GM21447 (cell line): ENCODE data around the gene SV2B.
"Not testable (repeated sequence)": the region's sequence is repeated elsewhere in the genome, so short reads cannot be mapped to it uniquely, and the experiment has no call there.

Experiments
- ATAC-seq: cut with Tn5 transposase; IDR thresholded peaks from one replicate; pipeline ENCODE4 v1.9.1; 2021; ENCODE audit not compliant: unreplicated experiment

Gene SV2B

GRCh38 chr15:91099995-91100813 lies at the start of gene SV2B:
Gene SV2B, plus strand, starts transcription at chr15:91100257. Its CDS starts 126,007 bp downstream, at chr15:91226264.
- no peak for ATAC-seq

GRCh38 chr15:91051248-91051647 lies 48.8 kb upstream of the SV2B start:
- ATAC-seq: no peak

GRCh38 chr15:91054816-91055215 lies 45.2 kb upstream of the SV2B start:
- ATAC-seq: no peak

GRCh38 chr15:91055548-91056331 lies 44.3 kb upstream of the SV2B start:
- ATAC-seq: peak; percentile 55

- no peak for ATAC-seq
Observed at GRCh38 chr15:91061230-91061629, 38.8 kb upstream of the SV2B start.

GRCh38 chr15:91061997-91062396 lies 38.1 kb upstream of the SV2B start:
- no peak for ATAC-seq

GRCh38 chr15:91065505-91065904 lies 34.6 kb upstream of the SV2B start:
- ATAC-seq: no peak

GRCh38 chr15:91067036-91067435 lies 33.0 kb upstream of the SV2B start:
- no peak for ATAC-seq

- ATAC-seq: no peak
Observed at GRCh38 chr15:91068436-91068835, 31.6 kb upstream of the SV2B start.

GRCh38 chr15:91068966-91069365 lies 31.1 kb upstream of the SV2B start:
- ATAC-seq: no peak

- no peak for ATAC-seq
Observed at GRCh38 chr15:91070872-91071271, 29.2 kb upstream of the SV2B start.

- no peak for ATAC-seq
Observed at GRCh38 chr15:91072161-91072560, 27.9 kb upstream of the SV2B start.

- no peak for ATAC-seq
Observed at GRCh38 chr15:91073077-91073476, 27.0 kb upstream of the SV2B start.

- no peak for ATAC-seq
Observed at GRCh38 chr15:91073768-91074167, 26.3 kb upstream of the SV2B start.

GRCh38 chr15:91075739-91076138 lies 24.3 kb upstream of the SV2B start:
- ATAC-seq: no peak

- no peak for ATAC-seq
Observed at GRCh38 chr15:91077029-91077428, 23.0 kb upstream of the SV2B start.

- ATAC-seq: not testable (repeated sequence)
Observed at GRCh38 chr15:91093866-91094265, 6.2 kb upstream of the SV2B start.

- no peak for ATAC-seq
Observed at GRCh38 chr15:91098451-91098850, 1.6 kb upstream of the SV2B start.

GRCh38 chr15:91099616-91099994 lies 452 bp upstream of the SV2B start:
- no peak for ATAC-seq

GRCh38 chr15:91100814-91101607 lies 954 bp downstream of the SV2B start:
- no peak for ATAC-seq

GRCh38 chr15:91101608-91101920 lies 1.5 kb downstream of the SV2B start:
- ATAC-seq: no peak
